ENCODE data around the gene ATG7. TPM values are rescaled to one million over a fixed set of nuclear protein-coding genes. Genes with fewer than 3 reads are reported as not detected.
A peak's percentile ranks its signal among the peaks of the same experiment; 100 is the strongest.
"Not testable (repeated sequence)": the region's sequence is repeated elsewhere in the genome, so short reads cannot be mapped to it uniquely, and the experiment has no call there.

The ATG7 gene
- total RNA-seq, 1 donor from 2014 or later: 48.5 TPM

GRCh38 chr3:11523572-11524101 is 251.4 kb downstream of the ATG7 start:
- no peaks in the 10 kb centered on the region for H3K27me3 ChIP-seq
- no peaks in the 10 kb centered on the region for H3K9me3 ChIP-seq
- H3K4me3 ChIP-seq: peak overlapping the region in 1 of 2 donors; percentile 4
- H3K4me1 ChIP-seq: peaks cover 0 to 23% of the 10 kb centered on the region in 2 donors
- peak overlapping the region; percentile 79 to 86 for H3K27ac ChIP-seq
- intact Hi-C loops (cut with DNase I): no loop called here
- TF ChIP-seq, protein P1, sequence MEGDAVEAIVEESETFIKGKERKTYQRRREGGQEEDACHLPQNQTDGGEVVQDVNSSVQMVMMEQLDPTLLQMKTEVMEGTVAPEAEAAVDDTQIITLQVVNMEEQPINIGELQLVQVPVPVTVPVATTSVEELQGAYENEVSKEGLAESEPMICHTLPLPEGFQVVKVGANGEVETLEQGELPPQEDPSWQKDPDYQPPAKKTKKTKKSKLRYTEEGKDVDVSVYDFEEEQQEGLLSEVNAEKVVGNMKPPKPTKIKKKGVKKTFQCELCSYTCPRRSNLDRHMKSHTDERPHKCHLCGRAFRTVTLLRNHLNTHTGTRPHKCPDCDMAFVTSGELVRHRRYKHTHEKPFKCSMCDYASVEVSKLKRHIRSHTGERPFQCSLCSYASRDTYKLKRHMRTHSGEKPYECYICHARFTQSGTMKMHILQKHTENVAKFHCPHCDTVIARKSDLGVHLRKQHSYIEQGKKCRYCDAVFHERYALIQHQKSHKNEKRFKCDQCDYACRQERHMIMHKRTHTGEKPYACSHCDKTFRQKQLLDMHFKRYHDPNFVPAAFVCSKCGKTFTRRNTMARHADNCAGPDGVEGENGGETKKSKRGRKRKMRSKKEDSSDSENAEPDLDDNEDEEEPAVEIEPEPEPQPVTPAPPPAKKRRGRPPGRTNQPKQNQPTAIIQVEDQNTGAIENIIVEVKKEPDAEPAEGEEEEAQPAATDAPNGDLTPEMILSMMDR (IDR thresholded peaks at IDR 0.05): no peak
- DNase-seq (ENCODE audit: low spot score in 2 of 2): peak in 1 of 2 donors; percentile 72
- H3K36me3 ChIP-seq: no peaks in the 10 kb centered on the region

GRCh38 chr3:11526121-11526520 is 253.9 kb downstream of the ATG7 start:
- intact Hi-C loops (cut with DNase I); H3K4me3 ChIP-seq; H3K27me3 ChIP-seq; H3K9me3 ChIP-seq; H3K27ac ChIP-seq; H3K36me3 ChIP-seq: not testable (repeated sequence)
- H3K4me1 ChIP-seq: peaks cover 9 to 39% of the 10 kb centered on the region in 2 donors
- peak in 1 of 2 donors; percentile 12 for DNase-seq (ENCODE audit: low spot score in 2 of 2)

GRCh38 chr3:11529281-11529680 is 257.1 kb downstream of the ATG7 start:
- Histone ChIP-seq H3K27me3 (no peaks in the 10 kb centered on the region), H3K4me1 (peaks cover 17 to 40% of the 10 kb centered on the region in 2 donors), H3K4me3 (no peak overlapping the region), H3K9me3 (no peaks in the 10 kb centered on the region), H3K27ac (peak overlapping the region; percentile 31 to 34), H3K36me3 (no peaks in the 10 kb centered on the region)
- no peak for DNase-seq (ENCODE audit: low spot score in 2 of 2)
- intact Hi-C loops (cut with DNase I): no loop called here
- TF ChIP-seq, protein P1 (IDR thresholded peaks at IDR 0.05): no peak

- H3K27me3 ChIP-seq: no peaks in the 10 kb centered on the region
- H3K4me3 ChIP-seq: no peak overlapping the region
- TF ChIP-seq, protein P1 (IDR thresholded peaks at IDR 0.05): peak in 1 of 3 experiments; percentile 27
- H3K4me1 ChIP-seq: peaks cover 20 to 36% of the 10 kb centered on the region in 2 donors
- H3K36me3 ChIP-seq: no peaks in the 10 kb centered on the region
- peak in 1 of 2 donors; percentile 82 for DNase-seq (ENCODE audit: low spot score in 2 of 2)
- intact Hi-C loops (cut with DNase I): no loop called here
- H3K27ac ChIP-seq: peak overlapping the region; percentile 31 to 48
- H3K9me3 ChIP-seq: no peaks in the 10 kb centered on the region
Measured at GRCh38 chr3:11530153-11530721, 258.0 kb downstream of the ATG7 start.

DNA sequence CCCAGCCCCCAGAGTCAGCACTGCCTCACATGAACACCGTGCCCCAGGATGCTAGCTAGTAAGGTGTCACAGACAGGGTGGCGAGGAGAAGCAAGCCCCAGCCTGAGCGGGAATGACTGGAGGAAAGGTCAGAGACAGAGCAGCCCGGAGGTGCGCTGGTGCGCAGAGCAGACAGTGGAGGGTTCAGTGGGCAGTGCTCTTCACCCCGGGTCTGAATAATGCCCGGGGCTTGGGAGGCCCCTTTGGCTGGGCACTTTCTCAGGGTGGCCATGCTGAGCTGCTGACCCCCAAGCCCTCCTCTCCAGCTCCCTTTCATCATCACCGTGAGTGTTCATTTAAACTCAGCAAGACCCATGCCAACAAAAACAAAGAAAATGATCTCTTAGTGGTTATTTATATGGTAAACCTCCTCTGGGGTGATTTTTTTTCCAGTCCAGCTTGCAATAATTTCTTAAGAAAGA is 260.8 kb downstream of the ATG7 start:
- no peak for DNase-seq (ENCODE audit: low spot score in 2 of 2)

More for the DNA sequence above, 260.8 kb downstream of the ATG7 start:
- Histone ChIP-seq H3K9me3 (no peaks in the 10 kb centered on the region), H3K36me3 (no peaks in the 10 kb centered on the region), H3K4me3 (no peak overlapping the region), H3K27me3 (no peaks in the 10 kb centered on the region), H3K27ac (peak overlapping the region; percentile 10 to 25), H3K4me1 (peaks cover 20 to 36% of the 10 kb centered on the region in 2 donors)
- TF ChIP-seq, protein P1 (IDR thresholded peaks at IDR 0.05): no peak
- intact Hi-C loops (cut with DNase I): no loop called here

Data from ascending aorta (tissue), 2 donors.